IMR-90 (cell line): Measurements from ENCODE around the gene SP140L. TPM values are rescaled to one million over a fixed set of nuclear protein-coding genes. Genes with fewer than 3 reads are reported as not detected.

Source experiments
- ATAC-seq: fragments of 200-7000 bp; cut with Tn5 transposase; 2 replicates; pipeline ENCODE4 v1.9.1; 2020; ENCODE audit warnings: low read depth, mild to moderate bottlenecking, moderate library complexity
- BruUV-seq: library from RNA; stranded (reverse); fragments of 400-500 nt; replicated peaks from 2 replicates; lab custom pipeline; 2021; lab: Mats Ljungman, UMichigan
- CTCF ChIA-PET: fragments of 300-600 bp; formaldehyde crosslinking; extraction: SDS; loops from one replicate; lab custom pipeline; 2021; ENCODE audit warnings: antibody characterized with exemption; lab: Yijun Ruan, JAX
- POLR2A ChIA-PET: fragments of 300-600 bp; sonication (Branson Sonifier 250); formaldehyde crosslinking; loops from one replicate; lab custom pipeline; 2022; ENCODE audit warnings: antibody characterized with exemption; ENCODE audit not compliant: unreplicated experiment; lab: Charles Lee
- DNase-seq: peaks from one replicate; pipeline ENCODE4 v3.0.0; 2013
- H2AFZ ChIP-seq: replicated peaks from 2 replicates; pipeline ENCODE3; 2013; ENCODE audit warnings: low read length, mild to moderate bottlenecking; ENCODE audit not compliant: poor library complexity
- H2AK5ac ChIP-seq: 2 replicates; pipeline ENCODE4 v1.6.1; 2013; ENCODE audit warnings: low read depth, low read length, inconsistent platforms
- H2AK9ac ChIP-seq: replicated peaks from 2 replicates; pipeline ENCODE3; 2013; ENCODE audit warnings: mild to moderate bottlenecking, low read depth, low read length, moderate library complexity; ENCODE audit not compliant: poor library complexity
- H2BK120ac ChIP-seq: 2 replicates; pipeline ENCODE4 v1.6.1; 2013; ENCODE audit warnings: low read depth, low read length, inconsistent platforms
- H2BK15ac ChIP-seq: 3 replicates; pipeline ENCODE4 v1.6.1; 2013; ENCODE audit warnings: low read depth, low read length, inconsistent platforms
- H2BK20ac ChIP-seq: 2 replicates; pipeline ENCODE4 v1.6.1; 2013; ENCODE audit warnings: low read depth, mild to moderate bottlenecking, inconsistent platforms, low read length, moderate library complexity
- H2BK5ac ChIP-seq: 2 replicates; pipeline ENCODE4 v1.6.1; 2013; ENCODE audit warnings: mild to moderate bottlenecking, low read depth, low read length, inconsistent platforms; ENCODE audit not compliant: poor library complexity, severe bottlenecking
- H3K14ac ChIP-seq: replicated peaks from 2 replicates; pipeline ENCODE4 v1.6.1; 2013; ENCODE audit warnings: low read depth, low read length, inconsistent platforms
- H3K18ac ChIP-seq: 2 replicates; pipeline ENCODE4 v1.6.1; 2013; ENCODE audit warnings: low read depth, low read length, control low read depth
- H3K23ac ChIP-seq: 2 replicates; pipeline ENCODE4 v1.6.1; 2013; ENCODE audit warnings: low read depth, low read length, inconsistent platforms
- H3K27ac ChIP-seq: 2 replicates; pipeline ENCODE4 v1.5.1; 2013; ENCODE audit warnings: mild to moderate bottlenecking, control low read depth, low read length; ENCODE audit not compliant: insufficient read depth
- H3K27me3 ChIP-seq: 2 replicates; pipeline ENCODE4 v1.6.1; 2013; ENCODE audit warnings: low read length; ENCODE audit not compliant: control insufficient read depth, insufficient read depth
- H3K36me3 ChIP-seq: 2 replicates; pipeline ENCODE4 v1.6.1; 2013; ENCODE audit warnings: low read length, mixed read lengths; ENCODE audit not compliant: control insufficient read depth, insufficient read depth
- H3K4ac ChIP-seq: 2 replicates; pipeline ENCODE4 v1.6.1; 2013; ENCODE audit warnings: low read depth, low read length, inconsistent platforms
- H3K4me1 ChIP-seq: 2 replicates; pipeline ENCODE4 v1.6.1; 2013; ENCODE audit warnings: low read length, mixed read lengths; ENCODE audit not compliant: control insufficient read depth, insufficient read depth
- H3K4me2 ChIP-seq: 2 replicates; pipeline ENCODE4 v1.6.1; 2013; ENCODE audit warnings: low read depth, mild to moderate bottlenecking, control low read depth, low read length, moderate library complexity
- H3K4me3 ChIP-seq: 2 replicates; pipeline ENCODE4 v1.5.1; 2013; ENCODE audit warnings: low read depth, mild to moderate bottlenecking, control low read depth, low read length, moderate library complexity; ENCODE audit not compliant: insufficient read depth
- H3K56ac ChIP-seq: 2 replicates; pipeline ENCODE4 v1.6.1; 2013; ENCODE audit warnings: low read length, inconsistent platforms; ENCODE audit not compliant: insufficient read depth; ENCODE audit errors: extremely low read depth
- H3K79me1 ChIP-seq, 2 experiments: 2 replicates each; pipeline ENCODE4 v1.6.1; 2013; ENCODE audit warnings: low read length in 2 of 2, inconsistent platforms in 1 of 2, low read depth in 1 of 2
- H3K9ac ChIP-seq: 2 replicates; pipeline ENCODE4 v1.6.1; 2013; ENCODE audit warnings: low read depth, low read length, control low read depth
- H3K9me1 ChIP-seq: 2 replicates; pipeline ENCODE4 v1.6.1; 2013; ENCODE audit warnings: low read length, inconsistent platforms; ENCODE audit not compliant: insufficient read depth
- H3K9me3 ChIP-seq: 2 replicates; pipeline ENCODE4 v1.6.1; 2013; ENCODE audit warnings: low read length; ENCODE audit not compliant: control insufficient read depth, insufficient read depth
- H4K20me1 ChIP-seq: 2 replicates; pipeline ENCODE4 v1.6.1; 2013; ENCODE audit warnings: low read length, inconsistent platforms; ENCODE audit not compliant: insufficient read depth
- H4K5ac ChIP-seq: 2 replicates; pipeline ENCODE4 v1.6.1; 2013; ENCODE audit warnings: mild to moderate bottlenecking, low read depth, low read length, control low read depth
- H4K8ac ChIP-seq, 2 experiments: 2 replicates each; pipeline ENCODE4 v1.6.1; 2013; ENCODE audit warnings: low read depth in 2 of 2, low read length in 2 of 2, control low read depth in 1 of 2, inconsistent platforms in 1 of 2
- H4K91ac ChIP-seq: 2 replicates; pipeline ENCODE4 v1.6.1; 2013; ENCODE audit warnings: low read depth, low read length, inconsistent platforms; ENCODE audit not compliant: insufficient read depth
- CEBPB ChIP-seq: IDR thresholded peaks from 2 replicates; pipeline ENCODE4 v1.6.1; 2012; ENCODE audit warnings: low read depth, low read length, improper control_type of control experiment
- MXI1 ChIP-seq: IDR thresholded peaks from 2 replicates; pipeline ENCODE4 v1.6.1; 2012; ENCODE audit warnings: low read depth, mild to moderate bottlenecking, low read length, moderate library complexity, borderline replicate concordance
- WGBS, 2 experiments: methylation state at CpG; one replicate each; pipeline versions ENCODE4 v1.1.5 to v1.1.7; 2013; ENCODE audit warnings: missing lambda C conversion rate in 2 of 2; ENCODE audit not compliant: insufficient read length in 1 of 2; ENCODE audit errors: extremely low coverage in 2 of 2; 5-methylcytosine and 5-hydroxymethylcytosine counted together
- dilution Hi-C: fragments of 300-500 bp; cut with HindIII; formaldehyde crosslinking; loops from one replicate; pipeline ENCODE4 v1.14.3; 2018; ENCODE audit warnings: low sequenced_read_pairs; ENCODE audit not compliant: unreplicated experiment
- in situ Hi-C: fragments of 300-500 bp; cut with MboI; formaldehyde crosslinking; loops from 3 replicates; pipeline ENCODE4 v1.14.3; 2019; ENCODE audit warnings: low sequenced_read_pairs, inconsistent platforms, mixed read lengths
- intact Hi-C: fragments of 100-400 bp; cut with micrococcal nuclease; formaldehyde crosslinking; loops from 2 replicates; pipeline ENCODE4 v1.10.0; 2022
- polyA plus RNA-seq, 3 experiments: library from polyadenylated mRNA; depleted of rRNA; stranded (reverse); fragments of >200 nt; gene quantifications; 2 replicates each; pipeline ENCODE4 v1.2.3, GENCODE V29; 2012; ENCODE audit warnings: low replicate concordance in 1 of 3
- total RNA-seq: library from RNA; depleted of rRNA; stranded (reverse); fragments of >200 nt; gene quantifications from 2 replicates; pipeline ENCODE4 v1.2.3, GENCODE V29; 2012

The SP140L gene
- total and polyA plus RNA-seq, 2 of the 4 experiments (the other 2 are of a cell fraction), result 5.4 to 11.2 TPM

GRCh38 chr2:230356084-230356483 is 29.1 kb downstream of the SP140L start:
- ATAC-seq (no peak; the same call in 1 of the 2 replicates), DNase-seq (peak; percentile 36)
- Histone ChIP-seq H4K91ac (no peak overlapping the region), H2AFZ (no peak overlapping the region), H3K4me2 (no peak overlapping the region), H3K4me1 (no peaks in the 10 kb centered on the region), H2BK15ac (no peak overlapping the region), H3K18ac (no peak overlapping the region), H3K79me1 (peaks cover 4 to 5% of the 10 kb centered on the region in 2 experiments; a peak in 2 of 4 replicates), H3K9me3 (peaks cover 3% of the 10 kb centered on the region; the same call in 1 of the 2 replicates), H3K27ac (no peak overlapping the region), H2BK20ac (no peak overlapping the region), H3K56ac (no peak overlapping the region), H3K14ac (no peak overlapping the region), H4K20me1 (no peaks in the 10 kb centered on the region; the same call in 1 of the 2 replicates), H3K4ac (no peak overlapping the region), H3K9me1 (no peaks in the 10 kb centered on the region), H2AK5ac (no peak overlapping the region), H3K9ac (no peak overlapping the region), H2BK5ac (no peak overlapping the region), H3K27me3 (no peaks in the 10 kb centered on the region), H4K8ac (no peak overlapping the region), H2AK9ac (no peak overlapping the region), H2BK120ac (no peak overlapping the region), H3K36me3 (peaks cover 5% of the 10 kb centered on the region), H4K5ac (no peak overlapping the region), H3K23ac (no peak overlapping the region), H3K4me3 (no peak overlapping the region)
- intact Hi-C loops, result no loop called here
- in situ Hi-C loops, result no loop called here
- no TSS peak for BruUV-seq
- WGBS, 2 experiments, result no CpG with 5 or more reads among the region's 2 CpGs
- dilution Hi-C loops, result no loop called here
- CTCF ChIA-PET, result interaction anchor here (0.6 kb wide), 1 partner anchor 196 kb away, joined by 3 read pairs; no protein-coding TSS in a partner anchor
- POLR2A ChIA-PET, result no interaction called here
- 0 out of 2 replicates have a peak, but pooled peaks have one; percentile 30 for TF ChIP-seq CEBPB
- no peak for TF ChIP-seq MXI1
